Thoracic aorta (tissue), 2 donors: ENCODE data around the gene DEPDC5. TPM values are rescaled to one million over a fixed set of nuclear protein-coding genes. Genes with fewer than 3 reads are reported as not detected.

Source experiments
- ATAC-seq: fragments of 150-250 bp; one replicate; pipeline ENCODE4 v1.8.0; 2017; ENCODE audit warnings: low read depth; ENCODE audit not compliant: insufficient number of reproducible peaks, low FRiP score
- DNase-seq: peaks from one replicate; pipeline ENCODE4 v3.0.0-alpha.2; 2020; ENCODE audit warnings: low spot score
- H3K27ac ChIP-seq, 2 donors: fragments of 200-600 bp; sonication (generic); 1 replicate in 1 of 2; 2 replicates in 1 of 2; pipeline ENCODE4 v1.5.1; 2016; ENCODE audit warnings: mild to moderate bottlenecking in 2 of 2, moderate library complexity in 2 of 2
- H3K27me3 ChIP-seq: fragments of 200-600 bp; sonication (generic); replicated peaks from 2 replicates; pipeline ENCODE4 v1.6.0; 2016; ENCODE audit warnings: mild to moderate bottlenecking; ENCODE audit not compliant: insufficient read depth
- H3K36me3 ChIP-seq: fragments of 200-600 bp; sonication (generic); one replicate; pipeline ENCODE4 v1.5.1; 2016
- H3K4me1 ChIP-seq, 2 donors: fragments of 200-600 bp; sonication (generic); 1 replicate in 1 of 2; 2 replicates in 1 of 2; pipeline versions ENCODE4 v1.5.1 to v1.6.0; 2016; ENCODE audit warnings: low read depth in 2 of 2, mild to moderate bottlenecking in 1 of 2; ENCODE audit not compliant: control insufficient read depth in 1 of 2
- H3K4me3 ChIP-seq: fragments of 200-600 bp; sonication (generic); 2 replicates; pipeline ENCODE4 v1.5.1; 2016; ENCODE audit warnings: mild to moderate bottlenecking
- H3K9me3 ChIP-seq: fragments of 200-600 bp; sonication (generic); 2 replicates; pipeline ENCODE4 v1.5.1; 2016
- total RNA-seq, 2 donors: library from RNA; depleted of rRNA; stranded (reverse); fragments of >200 nt; gene quantifications; one replicate each; pipeline versions ENCODE4 v1.1.0 to v1.2.3, GENCODE V29; 2016
- TF ChIP-seq, protein P1 (sequence below): fragments of 200-600 bp; sonication (generic); IDR thresholded peaks from one replicate; pipeline ENCODE4 v1.5.1; 2019; ENCODE audit warnings: antibody characterized with exemption

DEPDC5 gene
- total RNA-seq, 2 donors from 2014 or later, result 31.3 to 52.7 TPM

DNA sequence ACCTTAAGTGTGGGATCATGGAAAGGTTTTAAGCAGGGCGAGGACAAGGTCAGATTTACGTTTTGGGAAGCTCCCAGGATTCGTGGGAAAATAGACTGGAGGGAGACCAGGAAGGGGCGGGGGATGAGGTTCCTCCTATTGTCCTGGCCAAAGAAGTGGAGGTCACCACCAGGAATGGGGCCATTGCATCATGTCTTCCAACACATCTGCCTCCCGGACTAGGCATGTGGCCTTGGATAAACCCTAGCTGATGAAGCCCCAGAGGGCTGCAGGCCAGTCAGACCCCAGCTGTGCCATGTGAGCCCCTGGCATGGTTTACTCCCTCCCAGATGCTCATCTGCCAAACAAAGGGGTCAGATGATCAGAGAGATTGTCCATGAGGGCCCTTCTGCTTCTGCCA lies 179.0 kb downstream of the DEPDC5 start:
- TF ChIP-seq, protein P1, sequence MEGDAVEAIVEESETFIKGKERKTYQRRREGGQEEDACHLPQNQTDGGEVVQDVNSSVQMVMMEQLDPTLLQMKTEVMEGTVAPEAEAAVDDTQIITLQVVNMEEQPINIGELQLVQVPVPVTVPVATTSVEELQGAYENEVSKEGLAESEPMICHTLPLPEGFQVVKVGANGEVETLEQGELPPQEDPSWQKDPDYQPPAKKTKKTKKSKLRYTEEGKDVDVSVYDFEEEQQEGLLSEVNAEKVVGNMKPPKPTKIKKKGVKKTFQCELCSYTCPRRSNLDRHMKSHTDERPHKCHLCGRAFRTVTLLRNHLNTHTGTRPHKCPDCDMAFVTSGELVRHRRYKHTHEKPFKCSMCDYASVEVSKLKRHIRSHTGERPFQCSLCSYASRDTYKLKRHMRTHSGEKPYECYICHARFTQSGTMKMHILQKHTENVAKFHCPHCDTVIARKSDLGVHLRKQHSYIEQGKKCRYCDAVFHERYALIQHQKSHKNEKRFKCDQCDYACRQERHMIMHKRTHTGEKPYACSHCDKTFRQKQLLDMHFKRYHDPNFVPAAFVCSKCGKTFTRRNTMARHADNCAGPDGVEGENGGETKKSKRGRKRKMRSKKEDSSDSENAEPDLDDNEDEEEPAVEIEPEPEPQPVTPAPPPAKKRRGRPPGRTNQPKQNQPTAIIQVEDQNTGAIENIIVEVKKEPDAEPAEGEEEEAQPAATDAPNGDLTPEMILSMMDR, result no peak
- H3K4me1 ChIP-seq, result no peaks in the 10 kb centered on the region
- no peaks in the 10 kb centered on the region for H3K9me3 ChIP-seq
- DNase-seq (no peak), ATAC-seq (no peak)
- no peak overlapping the region for H3K27ac ChIP-seq
- no peaks in the 10 kb centered on the region for H3K27me3 ChIP-seq
- H3K36me3 ChIP-seq, result no peaks in the 10 kb centered on the region
- H3K4me3 ChIP-seq, result no peak overlapping the region

DNA sequence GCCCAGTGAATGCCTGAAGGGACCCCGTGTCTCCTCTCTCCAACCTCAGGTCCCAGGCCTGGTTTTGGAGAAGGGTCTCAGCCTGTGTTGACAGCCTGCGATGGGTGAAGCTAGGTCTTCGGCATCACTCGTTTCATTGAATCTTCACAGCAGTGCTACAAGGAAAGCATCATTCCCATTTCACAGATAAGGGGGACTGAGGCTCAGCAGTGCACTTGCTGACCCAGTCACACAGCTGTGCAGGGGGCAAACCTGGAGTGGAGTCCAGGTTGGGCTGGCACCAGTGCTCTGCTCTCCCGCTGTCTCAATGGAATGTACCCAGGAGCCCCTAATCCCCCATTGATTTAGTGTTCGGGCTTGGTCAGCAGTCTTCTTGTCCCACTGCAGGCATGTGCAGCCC lies 179.6 kb downstream of the DEPDC5 start:
- ATAC-seq, result no peak
- H3K36me3 ChIP-seq, result no peaks in the 10 kb centered on the region
- H3K27ac ChIP-seq, result no peak overlapping the region
- H3K4me1 ChIP-seq, result no peaks in the 10 kb centered on the region
- no peaks in the 10 kb centered on the region for H3K27me3 ChIP-seq
- no peak overlapping the region for H3K4me3 ChIP-seq
- no peak for DNase-seq
- TF ChIP-seq, protein P1, result no peak
- no peaks in the 10 kb centered on the region for H3K9me3 ChIP-seq

DNA sequence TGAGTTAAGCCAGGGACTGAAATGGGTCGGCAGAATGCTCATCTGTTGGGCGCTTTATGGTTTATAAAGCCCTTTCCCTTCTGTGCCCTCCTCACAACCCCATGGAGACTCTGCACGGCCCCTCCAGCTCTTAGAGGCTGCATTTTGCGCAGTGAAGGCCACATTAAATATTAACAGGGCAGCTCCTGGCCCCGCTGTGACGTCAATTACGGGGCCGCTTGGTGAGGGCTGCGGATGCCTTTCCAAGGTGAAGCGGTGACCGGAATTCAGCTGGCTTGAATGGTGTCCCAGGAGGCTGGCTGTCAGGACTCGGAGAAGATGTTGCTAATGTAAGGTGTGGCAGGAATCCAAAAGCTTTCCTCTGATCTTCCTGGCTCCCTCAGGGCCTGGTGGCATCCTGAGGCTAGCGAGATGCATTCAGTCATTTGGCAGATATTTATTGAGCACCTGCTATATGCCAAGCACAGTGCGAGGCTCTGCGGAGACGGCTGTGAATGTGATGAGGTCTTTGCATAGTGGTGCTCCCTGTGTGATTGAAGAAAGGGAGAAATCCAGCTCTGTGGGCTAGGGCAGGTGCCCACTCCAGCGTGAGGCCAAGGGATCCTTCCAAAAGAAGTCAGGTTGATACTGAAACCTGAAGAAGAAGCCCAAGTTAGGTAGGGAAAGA lies 180.1 kb downstream of the DEPDC5 start:
- H3K9me3 ChIP-seq, result no peaks in the 10 kb centered on the region
- H3K4me3 ChIP-seq, result no peak overlapping the region
- no peaks in the 10 kb centered on the region for H3K36me3 ChIP-seq
- H3K27ac ChIP-seq, result no peak overlapping the region
- TF ChIP-seq, protein P1, result no peak
- DNase-seq, result no peak
- ATAC-seq, result no peak
- H3K4me1 ChIP-seq, result no peaks in the 10 kb centered on the region
- H3K27me3 ChIP-seq, result no peaks in the 10 kb centered on the region

DNA sequence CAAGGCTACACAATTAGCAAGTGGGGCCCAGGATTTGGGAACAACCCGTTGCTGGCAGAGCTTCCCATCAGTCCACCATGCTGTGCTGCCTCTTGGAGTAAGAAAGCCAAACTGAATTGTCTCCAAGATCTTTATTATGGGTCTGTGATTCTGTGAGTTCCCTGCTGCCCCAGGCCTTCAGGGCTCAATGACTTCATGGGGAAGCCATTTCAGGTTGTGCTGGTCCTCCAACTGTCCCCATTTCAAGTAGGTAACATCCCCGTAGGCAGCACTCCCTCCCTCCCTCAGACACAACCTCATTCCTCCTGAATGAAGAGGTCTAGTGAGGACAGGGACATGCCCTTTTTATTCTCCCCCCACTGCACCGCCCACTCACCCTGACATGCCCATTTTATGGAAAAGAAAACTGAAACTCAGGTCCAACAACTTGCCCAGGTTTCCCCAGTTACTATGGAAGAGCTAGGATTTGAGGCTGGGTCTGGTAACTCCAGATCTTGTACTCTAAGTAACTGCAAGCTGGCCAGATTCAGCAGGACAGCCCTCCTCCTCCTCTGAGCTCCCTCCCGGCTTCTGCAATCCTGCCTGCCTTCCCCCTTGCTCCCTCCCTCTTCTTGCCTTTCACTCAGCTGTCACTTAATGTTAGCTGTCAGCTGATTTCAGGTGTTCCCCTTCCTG lies 182.3 kb downstream of the DEPDC5 start:
- Histone ChIP-seq H3K36me3 (no peaks in the 10 kb centered on the region), H3K27me3 (no peaks in the 10 kb centered on the region), H3K4me3 (no peak overlapping the region), H3K9me3 (no peaks in the 10 kb centered on the region), H3K27ac (no peak overlapping the region), H3K4me1 (no peaks in the 10 kb centered on the region)
- TF ChIP-seq, protein P1, result no peak
- no peak for ATAC-seq
- no peak for DNase-seq

DNA sequence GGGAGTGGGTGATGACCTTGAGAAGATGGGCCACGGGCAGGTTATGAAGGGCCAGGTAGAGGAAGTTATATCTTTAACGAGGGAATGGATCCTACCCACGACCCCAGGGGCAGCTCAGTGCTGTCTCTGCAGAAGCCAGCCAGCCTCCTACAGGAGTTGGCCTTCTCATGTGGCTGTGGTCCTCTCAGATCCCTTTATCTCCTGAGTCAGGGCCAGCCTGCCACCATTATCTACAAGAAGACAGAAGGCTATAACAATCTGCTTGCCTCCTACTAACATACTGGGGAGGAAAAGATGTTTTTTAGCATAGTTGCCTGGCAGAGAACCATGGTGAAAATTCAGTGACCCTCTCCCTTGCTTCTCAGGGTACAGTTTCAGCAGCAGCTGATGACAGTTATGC lies 183.5 kb downstream of the DEPDC5 start:
- TF ChIP-seq, protein P1, result no peak
- H3K4me1 ChIP-seq, result no peaks in the 10 kb centered on the region
- H3K27ac ChIP-seq, result no peak overlapping the region
- H3K9me3 ChIP-seq, result no peaks in the 10 kb centered on the region
- H3K36me3 ChIP-seq, result no peaks in the 10 kb centered on the region
- no peak overlapping the region for H3K4me3 ChIP-seq
- no peaks in the 10 kb centered on the region for H3K27me3 ChIP-seq
- DNase-seq (no peak), ATAC-seq (no peak)
